Measurements from ENCODE around the gene DONSON. TPM values are rescaled to one million over a fixed set of nuclear protein-coding genes. Genes with fewer than 3 reads are reported as not detected.
"Not testable (repeated sequence)": the region's sequence is repeated elsewhere in the genome, so short reads cannot be mapped to it uniquely, and the experiment has no call there.

DONSON gene
- polyA plus RNA-seq = 10 to 100 TPM in 3 of 4 donors, 1 to 10 TPM in 1; 8.9 to 24.2 (median 15.2) TPM
- long read RNA-seq, donor 1, partial matches to known transcripts = 0 of 5 reads
- long read RNA-seq, donor 1, other reads (novel, unspliced or antisense) = 0 of 5 reads
- long read RNA-seq, donor 2, partial matches to known transcripts = 11 of 12 reads
- long read RNA-seq, donor 2, other reads (novel, unspliced or antisense) = 0 of 12 reads
- long read RNA-seq, donor 3, partial matches to known transcripts = 5 of 5 reads
- long read RNA-seq, donor 3, other reads (novel, unspliced or antisense) = 0 of 5 reads
- long read RNA-seq, donor 4 = 0 reads
- long read RNA-seq, donor 5 = 0 reads
- long read RNA-seq, donor 6, partial matches to known transcripts = 0 of 2 reads
- long read RNA-seq, donor 6, other reads (novel, unspliced or antisense) = 0 of 2 reads
- long read RNA-seq, donor 7, partial matches to known transcripts = 0 of 4 reads
- long read RNA-seq, donor 7, other reads (novel, unspliced or antisense) = 0 of 4 reads
- long read RNA-seq, donor 8, partial matches to known transcripts = 0 of 1 reads
- long read RNA-seq, donor 8, other reads (novel, unspliced or antisense) = 0 of 1 reads
- long read RNA-seq, donor 9 = 0 reads
- long read RNA-seq, donor 10, partial matches to known transcripts = 0 of 3 reads
- long read RNA-seq, donor 10, other reads (novel, unspliced or antisense) = 0 of 3 reads

GRCh38 chr21:33588485-33589335, at the start of gene DONSON:
Gene DONSON, minus strand, starts transcription at chr21:33588684. Its CDS starts 43 bp downstream, at chr21:33588641.
- H3K27me3 ChIP-seq (ENCODE audit: control insufficient read depth in 3 of 3, insufficient read depth in 3 of 3, low read length in 3 of 3) = no peaks in the 10 kb centered on the region
- no peaks in the 10 kb centered on the region for H3K9me3 ChIP-seq (ENCODE audit: control insufficient read depth in 2 of 2, insufficient read depth in 1 of 2, low read depth in 1 of 2, low read length in 1 of 2)
- no peak for FAIRE-seq
- no peaks in the 10 kb centered on the region for H3K36me3 ChIP-seq (ENCODE audit: control insufficient read depth in 3 of 3, insufficient read depth in 2 of 3, low read depth in 1 of 3, low read length in 3 of 3)
- H3K4me3 ChIP-seq (ENCODE audit: low read depth in 1 of 3, low read length in 3 of 3) = peak within 1 kb of the TSS; percentile 72 to 91 (median 77)
- 0% methylated on average over 75 to 78 of the region's 78 CpGs for WGBS, 3 donors
- peaks cover 0 to 4% (median 0%) of the 10 kb centered on the region in 3 donors for H3K4me1 ChIP-seq (ENCODE audit: control insufficient read depth in 3 of 3, insufficient read depth in 2 of 3, low read depth in 1 of 3, low read length in 2 of 3)
- H3K27ac ChIP-seq (ENCODE audit: low read depth in 1 of 3, low read length in 2 of 3) = peak within 1 kb of the TSS; percentile 85 to 95 (median 92)
- DNase-seq = peak; percentile 86 to 94

DNA sequence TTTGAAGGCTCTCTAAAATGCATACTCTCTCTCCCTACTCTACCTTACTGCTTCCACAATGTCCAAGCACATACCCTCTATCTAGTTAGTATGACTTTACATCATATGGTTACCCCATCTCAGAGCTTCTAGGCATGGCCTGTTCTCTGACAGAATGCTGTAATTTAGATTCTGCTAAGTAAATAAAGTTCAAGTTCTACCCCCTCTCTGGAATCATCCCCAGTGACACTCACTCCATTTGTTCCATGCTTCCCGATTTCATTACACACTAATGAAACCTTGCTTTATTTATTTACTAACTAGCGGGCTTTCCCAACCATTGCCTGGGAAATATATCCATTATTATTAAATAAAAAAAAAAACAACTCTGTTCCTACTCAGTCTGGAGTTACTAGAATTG, 45.8 kb upstream of the DONSON start:
- H3K9me3 ChIP-seq (ENCODE audit: control insufficient read depth in 2 of 2, insufficient read depth in 1 of 2, low read depth in 1 of 2, low read length in 1 of 2) = peaks cover 0 to 5% of the 10 kb centered on the region in 2 donors
- no peaks in the 10 kb centered on the region for H3K27me3 ChIP-seq (ENCODE audit: control insufficient read depth in 3 of 3, insufficient read depth in 3 of 3, low read length in 3 of 3)
- H3K36me3 ChIP-seq (ENCODE audit: control insufficient read depth in 3 of 3, insufficient read depth in 2 of 3, low read depth in 1 of 3, low read length in 3 of 3) = peaks cover 0 to 13% (median 2%) of the 10 kb centered on the region in 3 donors
- WGBS, 3 donors = 88 to 100% (median 95%) methylated on average over 2 of the region's 2 CpGs
- no peak overlapping the region for H3K4me3 ChIP-seq (ENCODE audit: low read depth in 1 of 3, low read length in 3 of 3)
- DNase-seq = no peak
- H3K27ac ChIP-seq (ENCODE audit: low read depth in 1 of 3, low read length in 2 of 3) = no peak overlapping the region
- H3K4me1 ChIP-seq (ENCODE audit: control insufficient read depth in 3 of 3, insufficient read depth in 2 of 3, low read depth in 1 of 3, low read length in 2 of 3) = no peaks in the 10 kb centered on the region
- no peak for FAIRE-seq

DNA sequence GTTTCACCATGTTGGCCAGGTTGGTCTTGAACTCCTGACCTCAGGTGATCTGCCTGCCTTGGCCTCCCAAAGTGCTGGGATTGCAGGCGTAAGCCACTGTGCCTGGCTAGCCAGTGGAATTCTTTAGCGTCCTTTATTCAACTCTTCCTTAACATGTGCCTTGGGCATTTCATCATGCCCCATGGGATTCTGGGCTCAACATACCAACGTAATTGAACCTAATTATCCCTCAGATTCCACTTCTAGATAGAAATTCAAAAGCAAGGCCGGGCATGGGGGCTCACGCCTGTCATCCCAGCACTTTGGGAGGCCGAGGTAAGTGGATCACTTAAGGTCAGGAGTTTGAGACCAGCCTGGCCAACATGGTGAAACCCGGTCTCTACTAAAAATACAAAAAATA, 37.7 kb upstream of the DONSON start:
- H3K27me3 ChIP-seq (ENCODE audit: control insufficient read depth in 3 of 3, insufficient read depth in 3 of 3, low read length in 3 of 3); H3K4me1 ChIP-seq (ENCODE audit: control insufficient read depth in 3 of 3, insufficient read depth in 2 of 3, low read depth in 1 of 3, low read length in 2 of 3); H3K27ac ChIP-seq (ENCODE audit: low read depth in 1 of 3, low read length in 2 of 3); DNase-seq; H3K9me3 ChIP-seq (ENCODE audit: control insufficient read depth in 2 of 2, insufficient read depth in 1 of 2, low read depth in 1 of 2, low read length in 1 of 2); H3K4me3 ChIP-seq (ENCODE audit: low read depth in 1 of 3, low read length in 3 of 3); FAIRE-seq: not testable (repeated sequence)
- H3K36me3 ChIP-seq (ENCODE audit: control insufficient read depth in 3 of 3, insufficient read depth in 2 of 3, low read depth in 1 of 3, low read length in 3 of 3) = peaks cover 1 to 23% (median 2%) of the 10 kb centered on the region in 3 donors
- 94 to 96% (median 95%) methylated on average over 7 of the region's 7 CpGs for WGBS, 3 donors

DNA sequence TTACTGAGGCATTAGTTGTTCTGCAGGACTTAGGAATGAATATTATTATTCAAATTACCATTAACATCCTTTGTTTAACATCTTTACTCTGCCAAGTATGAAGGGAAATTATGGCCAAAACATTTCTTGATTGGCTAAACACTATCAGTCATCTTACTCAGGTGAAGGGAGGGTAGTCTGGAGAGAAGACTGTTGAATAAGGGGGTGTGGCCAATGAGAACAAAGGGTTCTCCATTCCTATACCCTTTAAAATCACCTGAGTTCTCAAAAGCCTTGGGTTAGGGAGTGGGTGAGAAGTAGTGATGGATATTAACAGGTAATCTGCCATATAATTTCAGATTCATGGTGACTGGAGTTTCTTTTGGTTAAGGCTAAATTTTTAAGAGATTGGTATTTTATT, 33.8 kb upstream of the DONSON start:
- H3K4me3 ChIP-seq (ENCODE audit: low read depth in 1 of 3, low read length in 3 of 3) = no peak overlapping the region
- no peaks in the 10 kb centered on the region for H3K4me1 ChIP-seq (ENCODE audit: control insufficient read depth in 3 of 3, insufficient read depth in 2 of 3, low read depth in 1 of 3, low read length in 2 of 3)
- no peaks in the 10 kb centered on the region for H3K9me3 ChIP-seq (ENCODE audit: control insufficient read depth in 2 of 2, insufficient read depth in 1 of 2, low read depth in 1 of 2, low read length in 1 of 2)
- no peaks in the 10 kb centered on the region for H3K27me3 ChIP-seq (ENCODE audit: control insufficient read depth in 3 of 3, insufficient read depth in 3 of 3, low read length in 3 of 3)
- peaks cover 0 to 17% (median 1%) of the 10 kb centered on the region in 3 donors for H3K36me3 ChIP-seq (ENCODE audit: control insufficient read depth in 3 of 3, insufficient read depth in 2 of 3, low read depth in 1 of 3, low read length in 3 of 3)
- FAIRE-seq = no peak
- H3K27ac ChIP-seq (ENCODE audit: low read depth in 1 of 3, low read length in 2 of 3) = no peak overlapping the region
- DNase-seq = no peak

DNA sequence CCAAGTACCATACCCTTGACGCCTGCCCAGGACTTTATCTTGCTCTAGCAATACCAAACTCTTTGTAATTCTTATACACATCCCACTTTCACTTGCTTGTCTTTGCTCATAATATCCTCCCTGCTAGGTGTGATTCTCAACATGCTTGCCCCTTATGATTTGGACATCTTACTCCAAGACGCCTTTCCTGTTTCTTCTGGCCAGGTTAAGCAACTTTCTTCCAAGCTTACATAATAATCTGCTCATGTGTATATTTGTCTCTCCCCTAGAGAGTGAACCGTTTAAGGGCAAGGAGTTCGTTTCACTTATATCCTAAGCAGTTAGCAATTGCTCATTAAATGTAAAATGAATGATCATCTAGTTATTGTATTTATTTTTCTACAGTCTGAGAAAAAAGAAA, 31.2 kb upstream of the DONSON start:
- no peak overlapping the region for H3K4me3 ChIP-seq (ENCODE audit: low read depth in 1 of 3, low read length in 3 of 3)
- no peaks in the 10 kb centered on the region for H3K27me3 ChIP-seq (ENCODE audit: control insufficient read depth in 3 of 3, insufficient read depth in 3 of 3, low read length in 3 of 3)
- H3K4me1 ChIP-seq (ENCODE audit: control insufficient read depth in 3 of 3, insufficient read depth in 2 of 3, low read depth in 1 of 3, low read length in 2 of 3) = no peaks in the 10 kb centered on the region
- no peaks in the 10 kb centered on the region for H3K9me3 ChIP-seq (ENCODE audit: control insufficient read depth in 2 of 2, insufficient read depth in 1 of 2, low read depth in 1 of 2, low read length in 1 of 2)
- DNase-seq = no peak
- 94 to 96% (median 94%) methylated on average over 4 of the region's 4 CpGs for WGBS, 3 donors
- peaks cover 0 to 21% (median 1%) of the 10 kb centered on the region in 3 donors for H3K36me3 ChIP-seq (ENCODE audit: control insufficient read depth in 3 of 3, insufficient read depth in 2 of 3, low read depth in 1 of 3, low read length in 3 of 3)
- H3K27ac ChIP-seq (ENCODE audit: low read depth in 1 of 3, low read length in 2 of 3) = no peak overlapping the region
- FAIRE-seq = no peak

DNA sequence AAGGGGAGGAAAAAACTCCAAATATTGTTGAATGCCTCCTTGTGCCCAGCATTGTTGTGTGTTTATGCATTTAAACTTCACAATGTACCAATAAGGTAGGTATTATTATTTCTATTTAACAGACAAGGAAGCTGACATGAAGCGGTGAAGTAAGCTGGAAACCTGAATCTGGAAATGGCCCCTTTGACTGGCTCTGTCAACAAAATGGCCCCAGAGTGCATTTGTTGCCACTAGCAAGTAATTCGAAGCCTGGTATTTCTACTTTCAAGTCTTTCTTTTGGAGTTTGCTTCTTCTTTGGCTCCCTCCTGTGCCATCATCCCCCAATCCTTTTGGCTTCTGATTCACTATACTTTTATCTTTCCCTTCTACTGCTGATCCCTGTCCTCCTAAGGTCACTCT, 29.9 kb upstream of the DONSON start:
- WGBS, 3 donors = 98 to 100% (median 98%) methylated on average over 2 of the region's 2 CpGs
- Histone ChIP-seq H3K9me3 (ENCODE audit: control insufficient read depth in 2 of 2, insufficient read depth in 1 of 2, low read depth in 1 of 2, low read length in 1 of 2) (no peaks in the 10 kb centered on the region), H3K4me3 (ENCODE audit: low read depth in 1 of 3, low read length in 3 of 3) (no peak overlapping the region), H3K27me3 (ENCODE audit: control insufficient read depth in 3 of 3, insufficient read depth in 3 of 3, low read length in 3 of 3) (no peaks in the 10 kb centered on the region), H3K4me1 (ENCODE audit: control insufficient read depth in 3 of 3, insufficient read depth in 2 of 3, low read depth in 1 of 3, low read length in 2 of 3) (no peaks in the 10 kb centered on the region), H3K27ac (ENCODE audit: low read depth in 1 of 3, low read length in 2 of 3) (no peak overlapping the region), H3K36me3 (ENCODE audit: control insufficient read depth in 3 of 3, insufficient read depth in 2 of 3, low read depth in 1 of 3, low read length in 3 of 3) (peaks cover 0 to 27% (median 1%) of the 10 kb centered on the region in 3 donors)
- no peak for FAIRE-seq
- no peak for DNase-seq

DNA sequence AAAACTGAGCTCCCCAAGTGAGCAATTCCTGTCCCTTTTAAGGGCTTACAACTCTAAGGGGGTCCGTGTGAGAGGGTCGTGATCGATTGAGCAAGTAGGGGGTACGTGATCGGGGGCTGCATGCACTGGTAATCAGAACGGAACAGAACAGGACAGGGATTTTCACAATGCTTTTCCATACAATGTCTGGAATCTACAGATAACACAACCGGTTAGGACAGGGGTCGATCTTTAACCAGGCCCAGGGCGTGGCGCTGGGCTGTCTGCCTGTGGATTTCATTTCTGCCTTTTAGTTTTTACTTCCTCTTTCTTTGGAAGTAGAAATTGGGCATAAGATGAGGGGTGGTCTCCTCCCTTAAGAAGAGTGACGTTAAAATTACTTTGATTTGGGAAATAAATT, 29.1 kb upstream of the DONSON start:
- peaks cover 0 to 31% (median 4%) of the 10 kb centered on the region in 3 donors for H3K36me3 ChIP-seq (ENCODE audit: control insufficient read depth in 3 of 3, insufficient read depth in 2 of 3, low read depth in 1 of 3, low read length in 3 of 3)

More for the DNA sequence above, 29.1 kb upstream of the DONSON start:
- H3K4me3 ChIP-seq (ENCODE audit: low read depth in 1 of 3, low read length in 3 of 3); H3K9me3 ChIP-seq (ENCODE audit: control insufficient read depth in 2 of 2, insufficient read depth in 1 of 2, low read depth in 1 of 2, low read length in 1 of 2); FAIRE-seq; H3K27me3 ChIP-seq (ENCODE audit: control insufficient read depth in 3 of 3, insufficient read depth in 3 of 3, low read length in 3 of 3); H3K4me1 ChIP-seq (ENCODE audit: control insufficient read depth in 3 of 3, insufficient read depth in 2 of 3, low read depth in 1 of 3, low read length in 2 of 3); H3K27ac ChIP-seq (ENCODE audit: low read depth in 1 of 3, low read length in 2 of 3): not testable (repeated sequence)
- DNase-seq = peak in 1 of 2 donors; percentile 15
- 79 to 89% (median 83%) methylated on average over 11 of the region's 11 CpGs for WGBS, 3 donors

Measured in small intestine (tissue), 16 donors.